ENCODE data around the gene SLC44A2. TPM values are rescaled to one million over a fixed set of nuclear protein-coding genes. Genes with fewer than 3 reads are reported as not detected.

Gene SLC44A2
- total and polyA plus RNA-seq, 2 of the 8 experiments (the other 6 are each of a cell fraction or from before 2014, with no cell fraction given), result 105 to 120 TPM

- TF ChIP-seq TEAD4 (IDR thresholded peaks at IDR 0.05; ENCODE audit: low read depth, low read length) (no peak), RAD21 (IDR thresholded peaks at IDR 0.05 in 1 of 2, conservative IDR thresholded peaks at IDR 0.05 in 1 of 2; ENCODE audit: low read depth in 2 of 2, low read length in 2 of 2) (no peak), SIN3A (conservative IDR thresholded peaks at IDR 0.05 in 1 of 2, IDR thresholded peaks at IDR 0.05 in 1 of 2; ENCODE audit: low read depth in 1 of 2, low read length in 2 of 2) (no peak)
Observed at GRCh38 chr19:10577951-10578350, 47.4 kb upstream of the SLC44A2 start (continued).

All from H1 (cell line).